ENCODE measurements around the gene GTF2A2.

- TF ChIP-seq GATA2 (IDR thresholded peaks at IDR 0.05; ENCODE audit: low read depth, low read length) (no peak), GATA3 (IDR thresholded peaks at IDR 0.05; ENCODE audit: low read depth, low read length) (no peak)
These were observed 66.0 kb downstream of the GTF2A2 start for GRCh38 chr15:59591356-59591755.
